CD4-positive, alpha-beta T cell (primary cell): Measurements from ENCODE around the gene FEM1A. TPM values are rescaled to one million over a fixed set of nuclear protein-coding genes. Genes with fewer than 3 reads are reported as not detected.

Experiments used
- ATAC-seq: fragments of 200-7000 bp; cut with Tn5 transposase; one replicate; pipeline ENCODE4 v1.10.0; 2022; ENCODE audit warnings: mild to moderate bottlenecking; ENCODE audit not compliant: poor library complexity
- CTCF ChIA-PET: fragments of 350-600 bp; sonication (Branson Sonifier 250); formaldehyde crosslinking; loops from one replicate; lab custom pipeline; 2021; ENCODE audit warnings: antibody characterized with exemption, inconsistent platforms; lab: Charles Lee
- POLR2A ChIA-PET: fragments of 350-600 bp; sonication (Branson Sonifier 250); formaldehyde crosslinking; loops from one replicate; lab custom pipeline; 2021; ENCODE audit warnings: antibody characterized with exemption, inconsistent platforms; lab: Charles Lee
- DNase-seq, 14 experiments: peaks; one replicate each; pipeline ENCODE4 v3.0.0-alpha.2; 2013 to 2020; ENCODE audit warnings: mixed read lengths in 2 of 14
- H3K27ac ChIP-seq, 2 donors: one replicate each; pipeline versions ENCODE4 v1.5.1 to v1.7.0; 2013; ENCODE audit warnings: low read length in 2 of 2, low read depth in 1 of 2, mild to moderate bottlenecking in 1 of 2
- H3K27me3 ChIP-seq, 2 experiments: 1 replicate in 1 of 2; 2 replicates in 1 of 2; pipeline versions ENCODE4 v1.6.1 to v1.7.0; 2013; ENCODE audit warnings: low read length in 2 of 2, control low read depth in 1 of 2, mild to moderate bottlenecking in 1 of 2, moderate library complexity in 1 of 2; ENCODE audit not compliant: insufficient read depth in 2 of 2, control insufficient read depth in 1 of 2
- H3K36me3 ChIP-seq: one replicate; pipeline ENCODE4 v1.6.1; 2013; ENCODE audit warnings: low read length, control low read depth; ENCODE audit not compliant: insufficient read depth
- H3K4me1 ChIP-seq: one replicate; pipeline ENCODE4 v1.6.1; 2013; ENCODE audit warnings: low read length, control low read depth; ENCODE audit not compliant: insufficient read depth
- H3K4me3 ChIP-seq: one replicate; pipeline ENCODE4 v1.5.1; 2013; ENCODE audit warnings: mild to moderate bottlenecking, low read length, moderate library complexity
- H3K9me3 ChIP-seq, 2 experiments: 1 replicate in 1 of 2; 2 replicates in 1 of 2; pipeline versions ENCODE4 v1.6.1 to v1.7.0; 2013; ENCODE audit warnings: low read length in 2 of 2, mild to moderate bottlenecking in 2 of 2, control low read depth in 1 of 2, moderate library complexity in 1 of 2; ENCODE audit not compliant: control insufficient read depth in 1 of 2, insufficient read depth in 1 of 2
- H3K27ac Mint-ChIP-seq: one replicate; pipeline ENCODE4 v1.8.0; 2020; ENCODE audit warnings: mixed read lengths
- H3K27me3 Mint-ChIP-seq: one replicate; pipeline ENCODE4 v1.8.0; 2021; ENCODE audit warnings: mixed read lengths
- H3K36me3 Mint-ChIP-seq: one replicate; pipeline ENCODE4 v1.8.0; 2021; ENCODE audit warnings: low read depth, mixed read lengths
- H3K4me1 Mint-ChIP-seq: one replicate; pipeline ENCODE4 v1.8.0; 2021; ENCODE audit warnings: low read depth, mixed read lengths
- H3K4me3 Mint-ChIP-seq: one replicate; pipeline ENCODE4 v1.8.0; 2020; ENCODE audit warnings: mild to moderate bottlenecking, mixed read lengths
- H3K9me3 Mint-ChIP-seq: one replicate; pipeline ENCODE4 v1.8.0; 2020; ENCODE audit warnings: mixed read lengths
- CTCF ChIP-seq: fragments of 200-600 bp; IDR thresholded peaks from one replicate; pipeline ENCODE4 v1.8.0; 2022; ENCODE audit warnings: antibody characterized with exemption, mild to moderate bottlenecking
- intact Hi-C, 2 experiments: fragments of 100-400 bp; cut with DNase I in 1 of 2; cut with micrococcal nuclease in 1 of 2; formaldehyde crosslinking; loops; one replicate each; pipeline versions ENCODE4 v1.15.1 to v1.9.0; 2023 to 2025; cut with DNase I, micrococcal nuclease
- polyA plus RNA-seq, 2 donors: library from polyadenylated mRNA; unstranded; fragments of 120-200 nt; gene quantifications; one replicate each; pipeline ENCODE4 v1.2.1, GENCODE V29; 2013
- total RNA-seq, 174 experiments: library from RNA in 2 of 174; stranded (reverse) in 2 of 174; gene quantifications; one replicate each; pipeline ENCODE4 v1.2.3 and lab custom pipeline; 2021 to 2026

FEM1A gene
- total RNA-seq = 10 to 100 TPM; 11.8 to 12.1 TPM
- 2.2 TPM for polyA plus RNA-seq (2013, experiment 1 of 2)
- 1.8 TPM for polyA plus RNA-seq (2013, experiment 2 of 2)
- total RNA-seq (lab: John Stamatoyannopoulos, UW) = 58.8 to 199 (median 94.6) reads per million in 172 experiments

GRCh38 chr19:4791183-4792018 is at the start of gene FEM1A:
FEM1A (plus strand) TSS chr19:4791734; CDS start chr19:4791855, 121 bp downstream.
- Mint-ChIP-seq H3K4me3 (peak within 1 kb of the TSS; percentile 88), H3K4me1 (peaks cover 26% of the 10 kb centered on the region), H3K27ac (peak within 1 kb of the TSS; percentile 62), H3K27me3 (no peaks in the 10 kb centered on the region), H3K36me3 (peaks cover 33% of the 10 kb centered on the region), H3K9me3 (no peaks in the 10 kb centered on the region)
- intact Hi-C loops = loop anchor here (1.0 to 10.0 kb wide), 9 partner anchors 24 to 893 kb away; partner anchors contain the start of genes CHAF1A (in 1 of the 2), DPP9 (in 1 of the 2), HDGFL2 (in 1 of the 2) and HSD11B1L (in 1 of the 2)
- CTCF ChIA-PET = interaction anchor here (0.6 to 1.6 kb wide), 23 partner anchors 8 to 1013 kb away, joined by 3 to 52 read pairs (median 5); partner anchors contain the start of genes CATSPERD, DPP9, KDM4B and LONP1
- ATAC-seq (peak; percentile 93), DNase-seq (peak; percentile 95 to 100 (median 97))
- H3K27me3 ChIP-seq = no peaks in the 10 kb centered on the region
- peaks cover 0 to 4% of the 10 kb centered on the region in 2 experiments for H3K9me3 ChIP-seq
- peaks cover 31% of the 10 kb centered on the region for H3K36me3 ChIP-seq
- peak; percentile 99 for TF ChIP-seq CTCF
- peak within 1 kb of the TSS; percentile 83 to 87 for H3K27ac ChIP-seq
- POLR2A ChIA-PET = interaction anchor here (0.6 to 2.6 kb wide), 25 partner anchors 9 to 1113 kb away, joined by 3 to 83 read pairs (median 5); partner anchors contain the start of genes CATSPERD, CHAF1A, DPP9 and HDGFL2
- H3K4me1 ChIP-seq = peaks cover 40% of the 10 kb centered on the region
- peak within 1 kb of the TSS; percentile 76 for H3K4me3 ChIP-seq

GRCh38 chr19:4742723-4743646 is 48.5 kb upstream of the FEM1A start:
- no peaks in the 10 kb centered on the region for H3K4me1 Mint-ChIP-seq
- ChIA-PET CTCF (no interaction called here), POLR2A (no interaction called here)
- Histone ChIP-seq H3K9me3 (peaks cover 0 to 9% of the 10 kb centered on the region in 2 experiments), H3K4me1 (no peaks in the 10 kb centered on the region), H3K36me3 (no peaks in the 10 kb centered on the region), H3K27me3 (peaks cover 4 to 17% of the 10 kb centered on the region in 2 experiments), H3K27ac (no peak overlapping the region), H3K4me3 (no peak overlapping the region)
- peaks cover 23% of the 10 kb centered on the region for H3K27me3 Mint-ChIP-seq
- no peaks in the 10 kb centered on the region for H3K36me3 Mint-ChIP-seq
- intact Hi-C loops = no loop called here
- no peak for TF ChIP-seq CTCF
- no peak for ATAC-seq
- DNase-seq = no peak
- H3K9me3 Mint-ChIP-seq = no peaks in the 10 kb centered on the region
- no peak overlapping the region for H3K4me3 Mint-ChIP-seq
- H3K27ac Mint-ChIP-seq = no peak overlapping the region
